Measurements from ENCODE around the gene FZD8.

FZD8 gene

DNA sequence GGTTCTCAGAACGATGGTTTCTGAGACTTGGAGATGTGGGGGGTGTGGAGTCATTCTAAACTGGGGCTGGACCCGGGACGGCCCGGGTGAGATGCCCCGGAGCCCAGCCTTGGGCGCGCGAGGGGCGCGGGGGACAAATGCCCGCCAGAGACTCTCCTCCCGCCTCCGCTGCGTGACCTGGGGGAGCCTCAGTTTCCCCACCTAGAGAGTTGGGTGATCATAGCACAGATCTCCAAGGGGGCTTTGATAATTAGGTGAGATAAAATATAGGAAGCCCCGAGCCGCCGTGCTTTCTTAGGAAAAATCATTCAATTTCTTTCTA lies 658 bp upstream of the FZD8 start:
- DNase-seq (ENCODE audit: low spot score) = no peak
- no peak overlapping the region for H3K27ac ChIP-seq
- ChIA-PET POLR2A (ENCODE audit: low non-redundant PET) (no interaction called here), CTCF (no interaction called here)
- TF ChIP-seq, protein P1, sequence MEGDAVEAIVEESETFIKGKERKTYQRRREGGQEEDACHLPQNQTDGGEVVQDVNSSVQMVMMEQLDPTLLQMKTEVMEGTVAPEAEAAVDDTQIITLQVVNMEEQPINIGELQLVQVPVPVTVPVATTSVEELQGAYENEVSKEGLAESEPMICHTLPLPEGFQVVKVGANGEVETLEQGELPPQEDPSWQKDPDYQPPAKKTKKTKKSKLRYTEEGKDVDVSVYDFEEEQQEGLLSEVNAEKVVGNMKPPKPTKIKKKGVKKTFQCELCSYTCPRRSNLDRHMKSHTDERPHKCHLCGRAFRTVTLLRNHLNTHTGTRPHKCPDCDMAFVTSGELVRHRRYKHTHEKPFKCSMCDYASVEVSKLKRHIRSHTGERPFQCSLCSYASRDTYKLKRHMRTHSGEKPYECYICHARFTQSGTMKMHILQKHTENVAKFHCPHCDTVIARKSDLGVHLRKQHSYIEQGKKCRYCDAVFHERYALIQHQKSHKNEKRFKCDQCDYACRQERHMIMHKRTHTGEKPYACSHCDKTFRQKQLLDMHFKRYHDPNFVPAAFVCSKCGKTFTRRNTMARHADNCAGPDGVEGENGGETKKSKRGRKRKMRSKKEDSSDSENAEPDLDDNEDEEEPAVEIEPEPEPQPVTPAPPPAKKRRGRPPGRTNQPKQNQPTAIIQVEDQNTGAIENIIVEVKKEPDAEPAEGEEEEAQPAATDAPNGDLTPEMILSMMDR (conservative IDR thresholded peaks at IDR 0.05; ENCODE audit: low read depth) = no peak

DNA sequence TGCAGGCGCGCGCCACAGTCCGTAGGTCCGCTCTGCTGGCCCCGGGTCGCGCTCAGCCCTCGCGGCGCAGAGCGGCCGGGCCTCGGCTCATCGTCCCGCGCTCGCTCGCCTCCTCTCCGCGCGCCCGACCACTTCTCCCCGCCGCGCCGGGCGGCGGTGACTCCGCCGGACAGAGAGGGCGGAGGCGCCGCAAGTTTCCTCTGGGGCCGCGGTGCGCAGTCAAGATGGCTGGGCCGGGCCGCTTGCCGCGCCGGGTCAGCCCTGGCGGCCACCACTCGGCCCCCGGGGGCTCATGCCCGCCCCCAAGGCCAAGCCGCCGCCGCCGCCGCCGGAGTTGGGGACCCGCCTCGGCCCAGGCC lies 441 bp downstream of the FZD8 start:
- DNase-seq (ENCODE audit: low spot score) = peak; percentile 23
- TF ChIP-seq, protein P1 (conservative IDR thresholded peaks at IDR 0.05; ENCODE audit: low read depth) = no peak
- ChIA-PET POLR2A (ENCODE audit: low non-redundant PET) (no interaction called here), CTCF (no interaction called here)
- peak overlapping the region; percentile 73 for H3K27ac ChIP-seq

DNA sequence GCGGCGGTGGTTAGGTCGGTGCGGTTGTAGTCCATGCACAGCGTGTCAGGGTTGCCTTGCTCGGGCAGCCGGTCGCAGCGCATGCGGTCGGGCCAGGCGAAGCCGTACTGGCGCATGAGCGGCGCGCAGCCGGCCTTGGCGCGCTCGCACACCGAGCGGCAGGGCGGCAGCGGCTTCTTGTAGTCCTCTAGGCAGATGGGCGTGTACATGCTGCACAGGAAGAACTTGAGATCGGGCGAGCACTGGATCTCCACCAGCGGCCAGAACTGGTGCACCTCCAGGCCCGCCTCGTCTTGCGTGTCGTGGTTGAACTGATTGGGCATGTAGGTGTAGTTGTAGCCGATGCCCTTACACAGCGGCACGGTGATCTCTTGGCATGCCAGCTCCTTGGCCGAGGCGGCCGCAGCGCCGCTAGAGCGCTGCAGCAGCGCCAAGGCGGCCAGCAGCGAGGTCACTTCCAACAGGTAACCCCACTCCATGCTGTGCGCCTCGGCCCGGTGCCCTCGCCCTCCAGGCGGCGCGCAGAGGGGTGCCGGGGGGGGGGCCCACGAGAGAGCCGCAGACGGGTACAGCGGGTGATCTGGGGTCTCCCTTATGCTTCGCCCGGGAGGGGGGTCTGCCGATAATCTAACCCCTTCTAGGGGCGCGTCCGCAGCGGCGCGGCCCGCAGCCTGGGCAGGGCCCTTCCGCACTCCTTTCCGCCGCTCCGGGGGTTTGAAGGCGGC lies 983 bp downstream of the FZD8 start:
- TF ChIP-seq, protein P1 (conservative IDR thresholded peaks at IDR 0.05; ENCODE audit: low read depth) = no peak
- DNase-seq (ENCODE audit: low spot score) = peak; percentile 53
- peak overlapping the region; percentile 73 for H3K27ac ChIP-seq
- POLR2A ChIA-PET (ENCODE audit: low non-redundant PET) = interaction anchor here (0.7 kb wide), 1 partner anchor 1227 kb away, joined by 3 read pairs; no protein-coding TSS in a partner anchor
- CTCF ChIA-PET = interaction anchor here (0.6 to 1.4 kb wide), 7 partner anchors 14 to 833 kb away, joined by 3 to 6 read pairs (median 3); no protein-coding TSS in a partner anchor

DNA sequence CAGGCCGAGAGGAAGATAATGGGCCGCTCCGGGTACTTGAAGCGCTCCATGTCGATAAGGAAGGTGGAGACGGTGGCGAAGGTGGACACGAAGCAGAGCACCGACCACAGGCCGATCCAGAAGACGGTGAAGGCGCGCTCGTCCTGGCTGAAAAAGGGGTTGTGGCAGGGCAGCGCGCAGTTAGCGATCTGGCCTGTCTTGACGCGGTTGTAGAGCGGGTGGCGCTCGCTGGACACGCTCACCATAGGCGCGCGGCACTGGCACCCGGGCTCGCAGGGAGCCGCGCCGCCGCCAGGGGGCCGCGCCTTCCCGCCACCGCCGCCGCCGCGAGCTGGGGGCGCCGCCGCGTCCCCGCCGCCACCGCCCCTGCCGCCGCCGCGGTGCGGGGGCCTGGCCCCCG lies 1.6 kb downstream of the FZD8 start:
- POLR2A ChIA-PET (ENCODE audit: low non-redundant PET) = no interaction called here
- TF ChIP-seq, protein P1 (conservative IDR thresholded peaks at IDR 0.05; ENCODE audit: low read depth) = peak; percentile 62
- H3K27ac ChIP-seq = peak overlapping the region; percentile 73
- DNase-seq (ENCODE audit: low spot score) = peak; percentile 57
- CTCF ChIA-PET = interaction anchor here (0.5 to 1.4 kb wide), 10 partner anchors 13 to 833 kb away, joined by 3 to 6 read pairs (median 3); no protein-coding TSS in a partner anchor

DNA sequence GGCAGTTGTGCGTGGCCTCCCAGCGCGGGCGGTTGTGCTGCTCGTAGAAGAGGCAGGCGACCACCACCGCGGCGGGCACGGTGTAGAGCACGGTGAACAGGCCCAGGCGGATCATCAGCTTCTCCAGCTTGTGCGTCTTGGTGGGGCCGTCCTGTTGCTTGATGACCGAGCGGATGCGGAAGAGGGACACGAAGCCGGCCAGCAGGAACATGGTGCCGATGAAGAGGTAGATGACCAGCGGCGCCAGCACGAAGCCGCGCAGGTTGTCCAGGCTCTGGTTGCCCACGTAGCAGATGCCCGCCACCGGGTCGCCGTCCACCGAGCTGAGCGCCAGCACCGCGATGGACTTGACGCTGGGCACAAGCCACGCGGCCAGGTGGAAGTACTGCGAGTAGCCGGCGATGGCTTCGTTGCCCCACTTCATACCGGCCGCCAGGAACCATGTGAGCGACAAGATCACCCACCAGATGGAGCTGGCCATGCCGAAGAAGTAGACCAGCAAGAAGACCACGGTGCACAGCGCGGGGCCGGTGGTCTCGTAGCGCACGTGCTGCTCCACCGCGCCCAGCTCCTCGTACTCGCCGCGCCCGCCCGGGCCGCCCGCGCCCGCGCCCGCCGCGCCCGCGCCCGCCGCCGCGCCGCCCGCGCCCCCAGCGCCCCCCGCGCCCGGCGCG lies 2.2 kb downstream of the FZD8 start:
- CTCF ChIA-PET = interaction anchor here (0.5 to 1.4 kb wide), 11 partner anchors 13 to 1140 kb away, joined by 3 to 6 read pairs (median 4); no protein-coding TSS in a partner anchor
- TF ChIP-seq, protein P1 (conservative IDR thresholded peaks at IDR 0.05; ENCODE audit: low read depth) = no peak
- no peak overlapping the region; the same call in 1 of the 2 replicates for H3K27ac ChIP-seq
- POLR2A ChIA-PET (ENCODE audit: low non-redundant PET) = no interaction called here
- DNase-seq (ENCODE audit: low spot score) = no peak

DNA sequence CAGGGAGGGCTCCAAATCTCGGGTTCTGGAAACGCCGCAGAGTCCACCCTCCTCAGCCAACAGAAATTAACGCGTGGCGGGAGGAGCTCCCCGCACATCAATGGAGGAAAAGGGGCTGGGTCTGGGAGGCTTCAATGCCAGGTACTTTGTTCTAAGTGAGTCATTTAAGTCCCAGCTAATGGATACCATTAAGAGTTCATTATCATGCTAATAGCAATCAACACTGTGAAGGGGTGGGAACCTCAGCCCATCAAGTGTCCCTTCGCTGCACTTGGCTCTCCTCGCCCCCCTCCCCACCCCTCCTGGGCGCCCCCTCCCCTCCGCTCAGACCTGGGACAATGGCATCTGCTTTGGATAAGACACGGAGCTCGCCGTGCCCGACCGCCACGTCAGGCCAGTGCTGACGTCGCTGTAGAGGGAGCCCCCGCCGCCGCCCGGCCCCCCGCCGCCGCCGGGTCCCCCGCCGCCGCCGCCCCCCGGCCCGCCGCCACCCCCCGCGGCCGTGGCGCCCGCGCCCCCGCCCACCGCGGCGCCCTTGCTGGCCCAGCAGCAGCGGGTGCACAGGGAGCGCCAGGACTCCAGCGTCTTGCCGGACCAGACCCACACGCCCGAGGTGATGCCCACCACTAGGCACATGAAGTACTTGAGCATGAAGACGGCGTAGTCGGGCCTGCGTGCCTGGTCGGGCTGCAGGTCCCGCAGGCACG lies 2.9 kb downstream of the FZD8 start:
- H3K27ac ChIP-seq = no peak overlapping the region
- TF ChIP-seq, protein P1 (conservative IDR thresholded peaks at IDR 0.05; ENCODE audit: low read depth) = no peak
- ChIA-PET POLR2A (ENCODE audit: low non-redundant PET) (no interaction called here), CTCF (interaction anchor here (0.6 to 1.2 kb wide), 6 partner anchors 76 to 1140 kb away, joined by 4 read pairs; no protein-coding TSS in a partner anchor)
- no peak for DNase-seq (ENCODE audit: low spot score)

Data from RWPE1 (cell line).